ENCODE measurements around the gene NCAPD3.
"Not testable (repeated sequence)": the region's sequence is repeated elsewhere in the genome, so short reads cannot be mapped to it uniquely, and the experiment has no call there.

The NCAPD3 gene

DNA sequence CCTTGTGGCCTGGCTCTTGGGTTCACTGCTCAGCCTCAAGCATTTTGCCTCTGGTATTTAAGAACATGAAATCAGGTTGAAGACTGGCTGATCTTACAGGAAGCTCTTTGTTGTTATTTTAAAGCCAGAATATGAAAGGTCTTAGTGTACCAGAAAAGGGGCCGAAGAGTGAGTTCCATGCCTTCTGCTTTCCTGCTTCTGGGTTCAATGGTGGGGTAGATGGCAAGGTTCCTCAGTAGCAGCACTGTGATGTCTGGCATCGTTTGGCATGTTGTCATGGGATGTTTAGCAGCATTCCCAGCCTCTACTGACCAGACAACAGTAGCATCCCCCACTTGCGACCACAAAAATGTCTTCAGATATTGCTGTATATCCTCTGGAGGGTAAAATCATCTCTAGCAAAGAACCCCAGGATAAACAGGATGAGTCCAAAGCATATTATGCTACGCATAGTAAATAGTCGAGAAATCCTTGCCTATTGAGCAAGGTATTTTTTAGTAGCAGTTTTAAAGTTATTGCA is 3.1 kb upstream of the NCAPD3 start:
- peak; percentile 50 for DNase-seq

DNA sequence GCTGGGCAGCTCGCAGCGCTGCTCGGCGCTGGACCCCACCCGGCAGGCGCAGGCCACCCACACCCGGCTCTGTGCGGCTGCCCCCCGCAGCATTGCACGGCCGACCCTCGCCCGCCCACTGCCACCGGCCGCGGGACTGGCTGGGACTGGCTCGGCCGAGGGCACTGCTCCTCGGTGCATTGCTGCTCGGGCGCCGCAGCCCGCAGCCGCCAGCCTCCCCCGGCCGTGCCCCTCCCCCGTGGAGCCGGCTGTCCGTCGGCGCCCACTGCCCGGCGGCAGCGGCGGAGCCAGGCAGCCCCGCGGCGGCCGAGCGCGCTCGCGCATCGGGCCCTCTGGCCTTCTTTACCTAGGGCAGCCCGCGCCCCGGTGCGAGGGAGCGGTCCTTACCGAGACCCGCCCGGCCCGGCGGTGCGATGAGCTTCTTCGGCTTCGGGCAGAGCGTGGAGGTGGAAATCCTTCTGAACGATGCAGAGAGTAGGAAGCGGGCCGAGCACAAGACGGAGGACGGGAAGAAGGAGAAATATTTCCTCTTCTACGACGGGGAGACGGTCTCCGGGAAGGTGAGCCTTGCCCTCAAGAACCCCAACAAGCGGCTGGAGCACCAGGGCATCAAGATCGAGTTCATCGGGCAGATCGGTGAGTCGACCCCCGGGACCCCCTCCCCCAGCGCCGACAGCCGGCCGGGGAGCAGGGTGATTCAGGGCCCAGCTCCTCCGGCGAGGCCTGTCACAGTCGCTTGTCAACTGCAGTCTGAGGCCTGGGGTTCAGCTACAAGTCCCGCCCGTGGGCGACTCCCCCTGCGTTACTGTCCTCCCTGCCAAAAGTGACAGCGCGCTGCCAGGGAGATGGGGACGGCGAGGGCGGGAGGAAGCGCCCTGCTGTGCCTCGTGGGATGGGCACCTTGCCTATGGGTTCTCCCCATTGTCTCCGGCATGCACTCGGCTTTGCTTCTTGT is 1.2 kb upstream of the NCAPD3 start:
- DNase-seq: peak; percentile 45

DNA sequence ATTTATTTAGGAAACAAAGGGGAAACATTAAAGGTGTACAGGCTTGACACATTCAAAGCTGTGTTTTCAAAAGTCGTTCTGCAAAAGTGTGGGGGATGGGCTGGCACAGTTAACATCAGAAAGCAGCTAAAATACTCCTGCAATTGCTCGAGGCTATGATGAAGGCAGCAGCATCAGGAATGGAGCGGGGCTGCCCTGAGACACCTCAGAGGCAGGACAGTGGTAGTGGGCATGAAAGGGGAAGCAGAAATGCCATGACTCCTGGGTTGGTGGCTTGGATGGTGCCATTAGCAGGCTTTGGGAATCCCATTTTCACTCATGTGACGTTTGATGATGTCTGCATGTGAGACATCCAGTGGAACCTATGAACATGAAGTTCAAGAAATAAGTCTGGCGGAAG is 646 bp downstream of the NCAPD3 start:
- DNase-seq: no peak

DNA sequence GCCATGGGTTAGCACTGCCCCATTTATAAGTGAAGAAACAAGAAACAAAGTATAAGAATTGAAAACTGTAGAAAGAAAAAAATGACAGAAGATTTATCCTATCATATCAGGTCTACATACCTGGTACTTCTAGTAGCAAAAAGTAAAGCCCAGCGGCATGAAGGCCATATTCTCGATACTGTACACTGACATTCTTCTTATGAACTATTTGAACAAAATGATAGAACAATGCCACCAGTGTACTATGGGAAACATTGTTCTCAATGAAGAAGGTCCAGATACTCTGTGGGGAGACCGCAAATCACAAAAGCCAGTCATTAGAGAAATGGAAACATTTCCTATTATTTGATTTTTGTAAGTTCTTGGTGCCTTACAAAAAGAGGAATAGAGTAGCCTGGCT is 7.0 kb downstream of the NCAPD3 start:
- DNase-seq: no peak

DNA sequence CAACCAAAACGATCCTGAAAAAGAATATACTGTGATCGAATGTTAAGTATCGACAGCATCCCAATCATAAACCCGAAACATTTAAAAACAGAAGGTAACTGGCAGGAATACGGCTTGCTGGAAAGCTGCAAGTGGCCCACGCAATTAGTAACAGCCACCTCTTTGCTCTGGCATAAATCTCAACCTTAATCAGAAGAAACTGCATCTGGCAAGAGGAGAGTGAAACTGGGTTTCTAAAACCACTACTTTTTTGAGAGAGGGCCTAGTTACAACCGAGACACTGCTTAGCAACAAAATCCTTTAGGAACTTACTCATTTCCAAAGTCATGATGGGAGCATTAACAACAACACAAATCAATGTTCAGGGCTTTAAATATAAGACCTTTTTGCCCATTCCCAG is 7.9 kb downstream of the NCAPD3 start:
- no peak for DNase-seq

DNA sequence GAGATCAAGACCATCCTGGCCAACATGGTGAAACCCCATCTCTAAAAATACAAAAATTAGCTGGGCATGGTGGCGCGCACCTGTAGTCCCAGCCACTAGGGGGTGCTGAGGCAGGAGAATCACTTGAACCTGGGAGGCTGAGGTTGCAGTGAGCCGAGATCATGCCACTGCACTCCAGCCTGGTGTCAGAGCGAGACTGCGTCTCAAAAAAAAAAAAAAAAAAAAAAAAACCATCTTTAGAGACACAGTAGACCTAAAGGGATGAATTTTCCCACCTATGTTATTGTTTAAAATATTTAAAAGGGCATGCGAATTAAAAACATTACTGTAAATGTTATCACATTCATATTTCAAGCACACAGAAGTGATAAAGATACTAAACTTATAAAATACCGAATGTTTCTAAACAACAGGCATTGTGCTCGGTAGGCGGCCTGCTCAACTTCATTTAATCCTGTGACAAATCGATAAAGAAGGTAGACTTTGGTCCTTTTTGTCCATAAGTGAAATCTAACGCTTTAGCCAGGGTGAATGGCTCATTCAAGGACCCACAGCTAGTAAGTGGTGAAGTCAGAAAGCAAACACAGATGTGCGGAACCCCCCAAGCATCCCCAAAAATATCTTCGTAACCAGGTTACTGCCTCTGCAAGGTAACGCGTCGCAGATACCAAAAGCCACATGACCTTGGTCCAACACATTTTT is 16.1 kb downstream of the NCAPD3 start:
- DNase-seq: peak; percentile 13

DNA sequence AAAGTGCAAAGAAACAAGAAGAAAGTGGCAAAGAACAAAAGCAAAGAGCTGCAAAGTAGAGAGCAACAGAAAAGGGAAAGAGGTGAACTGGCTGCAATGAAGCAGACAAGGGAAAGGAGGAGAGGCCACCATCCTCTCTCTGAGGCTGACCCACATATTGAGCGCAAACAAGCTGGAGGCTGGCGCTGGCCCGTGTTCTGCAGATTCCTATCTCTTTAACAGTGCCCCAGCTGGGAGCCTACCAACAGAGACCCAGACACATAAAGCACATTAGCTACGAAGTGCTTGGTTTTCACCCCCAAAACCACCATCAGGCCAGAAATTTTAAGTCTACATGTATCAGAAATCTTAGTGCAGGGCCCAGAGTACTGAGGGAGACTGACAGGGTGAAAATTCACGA is 17.6 kb downstream of the NCAPD3 start:
- DNase-seq: no peak

DNA sequence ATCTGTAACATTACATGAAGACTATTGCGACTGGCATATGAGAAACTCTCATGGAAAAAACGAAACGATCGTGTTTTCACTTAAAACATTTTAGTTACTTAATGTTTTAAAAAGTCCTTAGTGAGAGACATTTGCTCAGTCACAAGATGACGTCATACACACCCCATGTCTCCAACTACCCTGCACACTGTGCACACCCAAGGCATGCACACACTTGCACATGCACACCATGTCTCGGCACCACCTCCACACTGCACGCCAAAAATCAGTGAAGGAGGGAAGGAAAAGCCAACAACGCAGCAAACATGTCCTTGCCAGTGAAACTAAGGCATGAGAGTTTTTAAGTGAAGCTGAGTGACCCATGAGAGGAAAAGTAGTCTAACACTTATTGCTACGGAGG is 18.0 kb downstream of the NCAPD3 start:
- no peak for DNase-seq

DNA sequence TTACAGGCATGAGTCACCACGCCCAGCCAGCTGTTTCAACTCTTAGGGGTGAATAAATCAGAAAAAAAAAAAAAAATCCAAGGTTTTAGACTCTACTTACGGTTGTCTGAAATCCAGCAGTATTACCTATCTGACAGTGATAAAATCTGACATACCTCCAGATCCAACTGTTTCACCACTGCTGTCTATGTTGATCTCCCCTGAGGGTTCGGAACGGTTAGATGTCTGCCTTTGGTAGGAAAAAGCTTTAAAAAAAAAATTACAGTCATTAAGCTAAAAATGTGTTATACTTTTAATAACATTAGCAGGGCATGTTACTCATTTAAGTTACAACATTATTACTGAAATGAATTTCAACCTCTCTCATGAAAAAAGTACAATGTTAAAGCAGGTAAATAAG is 21.1 kb downstream of the NCAPD3 start:
- DNase-seq: no peak

DNA sequence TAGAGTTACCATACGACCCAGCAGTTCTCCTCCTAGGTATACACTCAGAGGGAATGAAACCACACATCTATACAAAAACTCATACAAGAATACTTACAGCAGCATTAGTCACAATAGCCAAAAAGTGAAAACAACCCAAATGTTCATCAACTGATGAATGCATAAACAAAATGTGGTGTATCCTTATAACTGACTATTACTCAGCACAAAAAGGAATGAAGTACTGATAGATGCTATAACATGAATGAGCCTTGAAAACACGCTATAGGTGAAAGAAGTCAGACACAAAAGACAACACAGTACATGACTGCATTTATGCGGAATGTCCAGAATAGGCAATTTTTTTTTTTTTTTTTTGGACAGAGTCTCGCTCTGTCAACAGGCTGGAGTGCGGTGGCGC is 23.1 kb downstream of the NCAPD3 start:
- DNase-seq: no peak

DNA sequence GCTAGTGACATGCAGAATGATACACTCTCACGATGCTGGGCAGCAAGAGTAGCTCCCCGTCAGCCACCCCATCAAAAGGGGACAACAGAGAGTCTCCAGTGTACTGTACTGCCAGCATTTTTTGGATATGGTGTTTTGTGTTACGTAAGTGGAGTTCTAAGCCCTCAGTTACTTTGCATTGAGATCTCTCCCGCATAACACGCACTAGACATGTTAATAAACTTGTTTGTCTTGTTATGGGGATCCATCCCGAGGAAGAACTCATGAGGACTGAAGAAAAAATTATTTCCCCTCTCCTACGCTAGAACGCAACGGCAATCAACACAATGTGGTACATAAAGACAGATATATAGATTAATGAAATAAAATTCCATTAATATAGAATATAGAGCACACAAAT is 24.2 kb downstream of the NCAPD3 start:
- DNase-seq: no peak

DNA sequence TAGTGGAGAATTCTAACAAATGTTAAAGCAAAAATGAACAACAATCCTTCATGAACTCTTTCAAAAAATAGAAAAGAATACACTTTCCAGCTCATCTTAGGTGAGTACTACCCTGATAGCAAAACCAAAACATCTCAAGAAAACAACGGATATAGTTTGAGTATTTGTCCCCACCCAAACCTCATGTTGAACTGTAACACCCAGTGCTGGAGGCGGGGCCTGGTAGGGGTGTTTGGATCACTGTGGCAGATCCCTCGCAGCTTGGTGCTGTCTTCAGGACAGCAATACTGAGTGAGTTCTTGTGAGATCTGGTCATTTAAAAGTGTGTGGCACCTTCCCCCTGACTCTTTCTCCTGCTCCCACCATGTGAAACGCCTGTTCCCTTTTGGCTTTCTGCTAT is 27.0 kb downstream of the NCAPD3 start:
- no peak for DNase-seq

DNA sequence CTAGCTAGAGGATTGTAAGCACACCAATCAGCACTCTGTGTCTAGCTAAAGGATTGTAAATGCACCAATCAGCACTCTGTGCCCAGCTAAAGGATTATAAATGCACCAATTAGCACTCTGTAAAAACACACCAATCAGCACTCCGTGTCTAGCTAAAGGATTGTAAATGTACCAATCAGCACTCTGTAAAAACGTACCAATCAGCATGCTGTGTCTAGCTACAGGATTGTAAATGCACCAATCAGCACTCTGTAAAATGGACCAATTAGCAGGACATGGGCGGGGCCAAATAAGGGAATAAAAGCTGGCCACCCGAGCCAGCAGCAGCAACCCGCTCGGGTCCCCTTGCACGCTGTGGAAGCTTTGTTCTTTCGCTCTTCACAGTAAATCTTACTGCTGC is 35.7 kb downstream of the NCAPD3 start:
- not testable (repeated sequence) for DNase-seq

DNA sequence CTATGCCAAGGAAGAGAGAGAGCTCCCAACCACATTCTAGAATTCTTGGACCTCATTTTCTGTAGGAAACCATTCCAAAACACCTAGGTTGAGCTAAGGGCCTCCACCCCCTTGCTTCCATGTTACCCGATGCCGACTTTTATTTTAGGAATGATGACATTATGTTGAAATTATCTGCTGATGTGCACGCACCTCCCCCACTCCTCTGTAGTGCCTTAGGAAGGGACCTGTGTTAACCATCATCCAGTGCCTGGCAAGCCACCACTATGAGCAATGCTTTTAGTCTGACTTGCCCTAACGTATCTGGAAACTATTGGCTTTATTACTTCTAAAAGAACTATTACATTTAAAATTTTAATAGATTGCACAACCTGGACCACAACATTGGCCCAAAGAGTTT is 42.1 kb downstream of the NCAPD3 start:
- peak; percentile 22 for DNase-seq

DNA sequence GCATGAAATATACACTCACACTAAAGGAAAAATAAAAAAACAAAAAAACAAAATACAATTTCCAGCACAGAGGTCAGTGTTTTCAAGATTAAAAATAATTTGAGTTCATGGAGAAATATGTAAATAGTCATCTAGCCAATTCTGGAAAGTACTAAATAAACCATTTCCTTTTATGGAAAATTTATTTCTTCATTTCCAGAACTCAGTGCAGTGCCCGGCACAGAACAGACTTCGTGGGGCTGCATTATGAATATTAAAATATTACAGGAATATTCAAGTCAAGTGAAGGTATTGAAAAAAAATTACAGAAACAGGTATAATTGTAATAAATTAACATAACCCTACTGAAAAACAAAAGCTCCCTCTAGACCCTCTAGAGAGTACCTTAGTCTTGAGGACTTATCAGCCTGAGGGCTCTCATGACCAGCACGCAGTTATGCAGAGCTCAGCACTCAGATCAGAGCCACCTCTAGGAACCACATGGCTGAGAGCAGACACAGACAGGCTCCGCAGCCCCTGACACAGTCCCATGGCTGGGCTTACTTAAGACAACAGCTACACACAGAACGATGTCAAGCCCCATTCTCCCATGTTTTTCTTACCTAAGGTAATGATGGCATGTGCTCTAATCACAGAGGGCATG is 45.6 kb downstream of the NCAPD3 start:
- no peak for DNase-seq

DNA sequence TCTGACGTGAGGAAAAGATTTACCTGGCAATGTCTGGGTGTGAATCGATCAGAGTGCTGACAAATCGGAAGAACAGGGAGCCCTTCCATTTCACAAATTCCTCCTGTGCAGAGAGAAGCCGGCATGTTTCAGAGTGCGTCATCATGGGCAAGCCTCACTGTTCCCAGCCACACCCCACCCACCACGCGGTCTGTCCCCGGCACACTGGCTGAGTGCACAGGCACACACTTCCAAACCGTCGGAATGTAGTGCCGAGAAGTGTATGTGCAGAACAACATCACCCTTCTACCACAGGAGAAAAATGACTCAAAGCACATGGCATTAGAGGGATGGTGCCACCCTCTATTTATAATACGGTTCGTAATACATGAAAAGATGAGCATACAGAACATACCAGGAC is 47.5 kb downstream of the NCAPD3 start:
- DNase-seq: no peak

DNA sequence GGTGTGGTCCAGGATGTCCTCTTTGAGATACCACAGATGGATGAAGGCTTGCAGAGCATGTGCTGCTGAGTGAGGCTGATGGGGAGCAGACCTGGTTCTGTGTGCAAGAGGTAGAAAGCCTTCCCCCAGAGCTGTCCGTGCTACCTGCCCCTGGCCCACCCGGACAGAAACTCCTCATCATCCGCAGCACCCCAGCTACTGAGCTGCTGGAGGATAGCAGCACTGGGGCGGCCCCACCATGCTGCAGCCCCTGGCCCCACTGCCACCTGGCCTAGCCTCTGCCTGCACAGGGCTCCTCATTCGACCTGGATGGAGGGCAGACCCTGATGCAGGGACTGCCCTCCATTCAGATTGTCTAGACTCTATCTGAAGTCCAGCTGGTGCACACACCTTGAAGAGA is 50.5 kb downstream of the NCAPD3 start:
- no peak for DNase-seq

DNA sequence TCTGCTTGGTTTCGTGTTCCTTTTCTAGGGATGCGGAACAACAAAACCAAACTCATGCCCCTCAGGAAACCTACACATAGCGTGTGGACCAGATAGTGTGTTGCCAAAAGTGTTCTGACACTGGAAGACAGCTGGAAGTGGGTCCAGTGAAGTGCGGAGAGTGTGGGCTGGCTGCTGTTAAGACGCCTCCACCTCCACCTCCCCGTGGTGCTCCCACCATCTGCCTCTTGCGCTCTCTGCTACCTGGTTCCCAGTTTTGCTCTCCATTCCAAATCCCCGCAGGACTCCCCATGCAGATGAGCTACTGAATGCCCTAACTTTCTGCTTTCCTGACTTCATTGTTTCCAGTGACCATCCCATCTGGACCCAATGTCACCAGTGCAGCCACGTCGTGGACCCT is 51.8 kb downstream of the NCAPD3 start:
- DNase-seq: no peak

DNA sequence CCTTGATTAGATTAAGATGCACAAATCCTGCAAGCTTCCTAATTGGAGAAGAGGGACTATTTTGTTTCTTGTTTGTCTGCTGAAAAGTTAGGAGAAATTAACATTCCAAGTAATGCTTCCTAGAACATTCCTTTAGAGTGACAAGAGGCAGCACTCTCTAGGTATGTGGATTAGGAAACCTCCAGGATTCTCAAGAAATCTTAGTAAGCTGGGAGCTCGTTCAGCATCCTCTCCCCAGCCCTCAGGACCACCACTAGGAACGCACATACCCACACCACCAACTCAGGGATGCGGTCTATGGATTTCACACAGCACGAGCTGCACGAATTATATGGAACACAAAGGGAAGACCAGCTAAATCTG is 52.9 kb downstream of the NCAPD3 start:
- peak; percentile 24 for DNase-seq

DNA sequence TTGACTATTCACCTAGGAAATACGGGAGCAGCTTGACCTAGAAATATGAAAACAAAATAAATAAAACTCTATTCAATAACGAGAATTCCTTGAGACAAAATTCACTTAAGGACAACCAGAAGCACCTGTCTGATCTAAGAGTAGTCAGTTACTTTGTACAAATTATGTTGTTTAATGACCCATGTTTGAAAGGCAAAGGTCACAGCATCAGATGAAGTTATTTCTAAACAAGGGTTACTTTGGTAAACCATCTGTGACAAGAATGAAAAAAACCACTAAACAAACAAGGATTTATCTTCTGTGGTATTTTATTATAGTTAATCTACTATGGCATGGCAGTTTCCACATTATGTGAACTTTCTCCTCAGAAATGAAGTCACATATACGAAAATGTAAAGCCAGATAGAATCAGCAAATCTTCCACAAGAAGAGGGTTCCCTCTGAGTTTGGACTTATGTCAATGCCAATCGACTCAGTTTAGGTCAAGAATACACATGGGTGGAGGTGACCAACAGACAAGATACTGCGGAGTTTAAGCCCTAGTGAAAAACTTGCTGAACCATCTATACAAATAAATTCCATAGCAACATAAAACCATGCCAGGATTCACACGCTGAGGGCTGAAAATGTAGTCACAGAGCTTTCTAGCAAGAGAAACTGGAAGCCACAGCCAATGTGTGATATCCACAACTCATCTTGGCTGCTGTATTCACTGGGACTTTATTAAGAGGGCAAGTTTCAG is 53.4 kb downstream of the NCAPD3 start:
- DNase-seq: no peak

DNA sequence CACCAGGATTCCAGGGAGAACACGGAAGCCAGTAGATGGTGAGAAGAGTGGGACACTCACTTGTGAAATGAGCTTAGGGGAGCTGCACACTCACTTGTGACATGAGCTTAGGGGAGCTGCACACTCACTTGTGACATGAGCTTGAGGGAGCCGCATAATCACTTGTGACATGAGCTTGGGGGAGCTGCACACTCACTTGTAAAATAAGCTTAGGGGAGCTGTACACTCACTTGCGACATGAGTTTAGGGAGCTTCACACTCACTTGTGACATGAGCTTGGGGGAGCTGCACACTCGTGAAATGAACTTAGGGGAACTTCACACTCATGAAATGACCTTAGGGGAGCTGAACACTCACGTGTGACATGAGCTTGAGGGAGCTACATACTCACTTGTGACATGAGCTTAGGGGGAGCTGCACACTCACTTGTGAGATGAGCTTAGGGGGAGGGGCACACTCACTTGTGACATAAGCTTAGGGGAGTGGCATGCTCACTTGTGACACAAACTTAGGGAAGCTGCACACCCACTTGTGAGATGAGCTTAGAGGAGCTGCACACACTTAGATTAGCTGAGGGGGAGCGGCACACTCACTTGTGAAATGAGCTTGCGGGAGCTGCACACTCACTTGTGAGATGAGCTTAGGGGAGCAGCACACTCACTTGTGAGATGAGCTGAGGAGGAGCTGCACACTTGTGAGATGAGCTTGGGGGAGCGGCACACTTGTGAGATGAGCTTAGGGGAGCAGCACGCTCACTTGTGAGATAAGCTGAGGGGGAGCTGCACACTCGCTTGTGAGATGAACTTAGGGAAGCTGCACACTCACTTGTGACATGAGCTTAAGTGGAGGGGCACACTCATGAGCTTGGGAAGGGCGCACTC is 59.0 kb downstream of the NCAPD3 start:
- no peak for DNase-seq

DNA sequence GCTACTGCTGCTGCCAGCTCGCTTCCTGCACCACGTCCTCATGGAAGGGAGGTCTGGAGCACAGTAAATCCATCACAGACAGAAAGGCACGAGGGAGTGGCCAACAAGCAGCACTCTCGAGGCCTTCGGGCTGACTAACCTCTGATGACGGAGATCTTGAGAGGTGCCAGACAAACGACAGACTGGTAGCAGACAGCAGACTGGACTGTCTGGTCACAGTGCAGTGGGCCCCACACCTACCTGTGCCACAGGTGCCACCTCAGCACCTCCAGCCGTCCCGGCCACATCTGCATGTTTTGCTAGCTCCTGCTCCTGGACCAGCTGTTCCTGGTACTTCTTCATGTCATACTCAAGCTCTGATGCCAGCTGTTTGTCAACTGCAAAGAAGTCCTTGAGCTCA is 64.1 kb downstream of the NCAPD3 start:
- DNase-seq: no peak
